H1 (cell line): Measurements from ENCODE around the gene HDAC9. TPM values are rescaled to one million over a fixed set of nuclear protein-coding genes. Genes with fewer than 3 reads are reported as not detected.

Experiments
- CTCF ChIA-PET: fragments of 300-600 bp; sonication (Branson Sonifier 250); formaldehyde crosslinking; loops from one replicate; lab custom pipeline; 2021; ENCODE audit not compliant: partially characterized antibody; lab: Charles Lee
- POLR2A ChIA-PET: fragments of 300-600 bp; sonication (Branson Sonifier 250); formaldehyde crosslinking; loops from one replicate; lab custom pipeline; 2021; ENCODE audit warnings: inconsistent platforms; ENCODE audit not compliant: partially characterized antibody; lab: Charles Lee
- DNase-seq, 2 experiments: peaks; one replicate each; pipeline versions ENCODE4 v3.0.0 to v3.0.0-alpha.2; 2010 to 2022; ENCODE audit warnings: low spot score in 2 of 2, low read depth in 1 of 2, mixed read lengths in 1 of 2
- FAIRE-seq: peaks from 2 replicates; lab custom pipeline; 2011; peaks lifted over from hg19 to GRCh38; lab: Jason Lieb, UNC
- H2AFZ ChIP-seq: 2 replicates; pipeline ENCODE4 v1.8.1; 2012; ENCODE audit warnings: low read length, inconsistent platforms
- H2AK5ac ChIP-seq: 2 replicates; pipeline ENCODE4 v1.6.1; 2013; ENCODE audit warnings: low read depth, low read length
- H2BK120ac ChIP-seq: replicated peaks from 2 replicates; pipeline ENCODE3; 2013; ENCODE audit warnings: low read depth, low read length, inconsistent platforms
- H2BK12ac ChIP-seq: 2 replicates; pipeline ENCODE4 v1.6.1; 2013; ENCODE audit warnings: low read depth, low read length
- H2BK15ac ChIP-seq: 2 replicates; pipeline ENCODE4 v1.6.1; 2013; ENCODE audit warnings: low read length
- H2BK20ac ChIP-seq: 2 replicates; pipeline ENCODE4 v1.6.1; 2013; ENCODE audit warnings: low read length
- H2BK5ac ChIP-seq: 2 replicates; pipeline ENCODE4 v1.6.1; 2013; ENCODE audit warnings: low read depth, low read length
- H3K14ac ChIP-seq: 2 replicates; pipeline ENCODE4 v1.6.1; 2013; ENCODE audit warnings: inconsistent platforms; ENCODE audit not compliant: insufficient read length
- H3K18ac ChIP-seq: 2 replicates; pipeline ENCODE4 v1.6.1; 2013; ENCODE audit warnings: low read length; ENCODE audit errors: extremely low read depth
- H3K23ac ChIP-seq: 2 replicates; pipeline ENCODE4 v1.6.1; 2013; ENCODE audit warnings: inconsistent platforms; ENCODE audit not compliant: insufficient read length
- H3K23me2 ChIP-seq: 2 replicates; pipeline ENCODE4 v1.6.1; 2013; ENCODE audit warnings: low read depth, low read length
- H3K27ac ChIP-seq: 2 replicates; pipeline ENCODE4 v1.6.1; 2011; ENCODE audit warnings: low read depth, low read length, inconsistent platforms
- H3K27me3 ChIP-seq, 4 experiments: replicated peaks in 1 of 4; 1 replicate in 1 of 4; 2 replicates in 3 of 4; pipeline versions ENCODE4 v1.6.1 to v1.8.1; 2011 to 2013; ENCODE audit warnings: low read length in 3 of 4, mild to moderate bottlenecking in 3 of 4, inconsistent platforms in 2 of 4, mixed read lengths in 2 of 4, moderate library complexity in 1 of 4; ENCODE audit not compliant: control insufficient read depth in 3 of 4, insufficient read depth in 3 of 4; ENCODE audit errors: extremely low read depth in 1 of 4
- H3K36me3 ChIP-seq, 4 experiments: 2 replicates each; pipeline versions ENCODE4 v1.6.1 to v1.8.1; 2011 to 2013; ENCODE audit warnings: mild to moderate bottlenecking in 4 of 4, low read length in 3 of 4, moderate library complexity in 2 of 4, control low read depth in 1 of 4, inconsistent platforms in 1 of 4; ENCODE audit not compliant: insufficient read depth in 4 of 4, control insufficient read depth in 2 of 4
- H3K4ac ChIP-seq: replicated peaks from 2 replicates; pipeline ENCODE3; 2013; ENCODE audit warnings: low read length, low read depth, mixed read lengths, inconsistent platforms; ENCODE audit not compliant: insufficient read length
- H3K4me1 ChIP-seq, 4 experiments: replicated peaks in 1 of 4; 1 replicate in 1 of 4; 2 replicates in 3 of 4; pipeline versions ENCODE4 v1.6.1 to v1.8.1; 2011 to 2013; ENCODE audit warnings: low read length in 3 of 4, inconsistent platforms in 2 of 4, mixed read lengths in 1 of 4; ENCODE audit not compliant: insufficient read depth in 4 of 4, control insufficient read depth in 3 of 4
- H3K4me2 ChIP-seq, 2 experiments: 2 replicates each; pipeline versions ENCODE4 v1.6.1 to v1.8.1; 2011 to 2013; ENCODE audit warnings: low read depth in 2 of 2, low read length in 2 of 2, control low read depth in 1 of 2, inconsistent platforms in 1 of 2, mild to moderate bottlenecking in 1 of 2; ENCODE audit not compliant: insufficient read depth in 1 of 2
- H3K4me3 ChIP-seq, 4 experiments: fragments of 200-600, 300-600 bp in 1 of 4; sonication (generic), shearing (Covaris generic), sonication (Bioruptor Twin) in 1 of 4; 2 replicates each; pipeline versions ENCODE4 v1.5.1 to v1.8.1; 2011 to 2016; ENCODE audit warnings: low read length in 4 of 4, low read depth in 3 of 4, control low read depth in 2 of 4, inconsistent platforms in 2 of 4, mild to moderate bottlenecking in 2 of 4, mixed read lengths in 1 of 4, moderate library complexity in 1 of 4; ENCODE audit not compliant: insufficient read depth in 2 of 4; ENCODE audit errors: extremely low read depth in 1 of 4
- H3K56ac ChIP-seq: replicated peaks from 2 replicates; pipeline ENCODE3; 2013; ENCODE audit warnings: low read depth, mild to moderate bottlenecking, mixed read lengths, low read length, inconsistent platforms; ENCODE audit not compliant: insufficient read length
- H3K79me1 ChIP-seq: 2 replicates; pipeline ENCODE4 v1.6.1; 2013; ENCODE audit warnings: low read depth, low read length, control low read depth
- H3K79me2 ChIP-seq, 2 experiments: 2 replicates each; pipeline versions ENCODE4 v1.6.1 to v1.8.1; 2012 to 2013; ENCODE audit warnings: low read length in 2 of 2, mild to moderate bottlenecking in 2 of 2, inconsistent platforms in 1 of 2; ENCODE audit not compliant: insufficient read depth in 2 of 2, control insufficient read depth in 1 of 2
- H3K9ac ChIP-seq, 4 experiments: replicated peaks in 1 of 4; 1 replicate in 1 of 4; 2 replicates in 3 of 4; pipeline versions ENCODE4 v1.6.1 to v1.8.1; 2011 to 2013; ENCODE audit warnings: low read depth in 3 of 4, low read length in 3 of 4, control low read depth in 2 of 4, mild to moderate bottlenecking in 2 of 4, moderate library complexity in 2 of 4, inconsistent platforms in 1 of 4; ENCODE audit errors: extremely low read depth in 1 of 4
- H3K9me3 ChIP-seq, 2 experiments: 2 replicates each; pipeline versions ENCODE4 v1.6.1 to v1.8.1; 2012 to 2013; ENCODE audit warnings: mild to moderate bottlenecking in 2 of 2, moderate library complexity in 2 of 2, control low read depth in 1 of 2, inconsistent platforms in 1 of 2, low read depth in 1 of 2, low read length in 1 of 2, mixed read lengths in 1 of 2; ENCODE audit not compliant: insufficient read depth in 2 of 2
- H4K20me1 ChIP-seq, 2 experiments: replicated peaks in 1 of 2; 2 replicates each; pipeline versions ENCODE3 to v1.8.1; 2011 to 2013; ENCODE audit warnings: inconsistent platforms in 2 of 2, low read length in 2 of 2, mild to moderate bottlenecking in 1 of 2; ENCODE audit not compliant: insufficient read depth in 2 of 2, control insufficient read depth in 1 of 2
- H4K5ac ChIP-seq: 2 replicates; pipeline ENCODE4 v1.6.1; 2013; ENCODE audit warnings: low read length, low read depth, mixed read lengths, inconsistent platforms; ENCODE audit not compliant: insufficient read length
- H4K8ac ChIP-seq: 2 replicates; pipeline ENCODE4 v1.8.0; 2013; ENCODE audit warnings: mild to moderate bottlenecking, moderate library complexity, low read length, inconsistent platforms; ENCODE audit not compliant: insufficient read depth; ENCODE audit errors: extremely low read depth
- H4K91ac ChIP-seq: replicated peaks from 2 replicates; pipeline ENCODE3; 2013; ENCODE audit warnings: low read length, mixed read lengths, inconsistent platforms; ENCODE audit not compliant: insufficient read length
- POLR2AphosphoS5 ChIP-seq: IDR thresholded peaks from 2 replicates; pipeline ENCODE4 v1.6.1; 2011; ENCODE audit warnings: low read depth, low read length
- WGBS, 2 experiments: shearing (Covaris generic) in 1 of 2; methylation state at CpG; one replicate each; pipeline versions ENCODE4 v1.1.6 to v1.1.7; 2013 to 2015; ENCODE audit warnings: low lambda C conversion rate in 2 of 2, mixed read lengths in 2 of 2, inconsistent platforms in 1 of 2, low coverage in 1 of 2, missing lambda C conversion rate in 1 of 2; ENCODE audit not compliant: insufficient replicate concordance in 2 of 2, insufficient coverage in 1 of 2, insufficient read length in 1 of 2; ENCODE audit errors: extremely low coverage in 1 of 2, missing lambda C conversion rate in 1 of 2; 5-methylcytosine and 5-hydroxymethylcytosine counted together
- polyA plus RNA-seq, 7 experiments: library from polyadenylated mRNA; depleted of rRNA in 3 of 7; stranded (reverse) in 5 of 7; unstranded in 2 of 7; fragments of >200 nt in 5 of 7; fragments of 200-250 nt in 2 of 7; gene quantifications; 1 replicate in 5 of 7; 2 replicates in 1 of 7; 4 replicates in 1 of 7; pipeline versions ENCODE4 v1.2.1 to v1.2.3, GENCODE V29; 2011 to 2013; ENCODE audit warnings: missing spikeins in 2 of 7, mixed read lengths in 2 of 7
- total RNA-seq: library from RNA; stranded (reverse); fragmentation: NEBNext Ultra II Directional; extraction: Animal tissue kit (Norgen Biotek cat#: 25700); gene quantifications from 2 replicates; pipeline ENCODE4 v1.2.1, GENCODE V29; 2021

Gene HDAC9
- total and polyA plus RNA-seq, 2 of the 8 experiments (the other 6 are each of a cell fraction or from before 2014, with no cell fraction given), result 9.5 to 13.1 TPM

- Histone ChIP-seq H2BK15ac (no peak overlapping the region), H3K23me2 (no peaks in the 10 kb centered on the region), H2AFZ (no peak overlapping the region), H3K4ac (no peak overlapping the region), H3K14ac (no peak overlapping the region), H4K20me1 (no peaks in the 10 kb centered on the region), H3K56ac (no peak overlapping the region), H3K36me3 (no peaks in the 10 kb centered on the region), H3K18ac (no peak overlapping the region), H3K27me3 (no peaks in the 10 kb centered on the region), H2AK5ac (no peak overlapping the region), H3K4me2 (no peak overlapping the region), H3K9me3 (no peaks in the 10 kb centered on the region), H3K23ac (no peak overlapping the region), H4K8ac (no peak overlapping the region), H2BK5ac (no peak overlapping the region), H2BK120ac (no peak overlapping the region), H4K5ac (no peak overlapping the region), H3K9ac (no peak overlapping the region), H4K91ac (no peak overlapping the region), H3K79me1 (no peaks in the 10 kb centered on the region), H3K4me3 (no peak overlapping the region), H2BK20ac (no peak overlapping the region), H3K79me2 (no peaks in the 10 kb centered on the region), H2BK12ac (no peak overlapping the region), H3K27ac (no peak overlapping the region), H3K4me1 (peaks cover 0 to 3% (median 0%) of the 10 kb centered on the region in 4 experiments; a peak in 1 of 7 replicates)
- WGBS, 2 experiments, result 94% methylated on average over 4 of the region's 4 CpGs; no CpG with 5 or more reads in 1 of the 2 experiments
- ChIA-PET POLR2A (no interaction called here), CTCF (interaction anchor here (0.6 to 11.6 kb wide), 6 partner anchors 19 to 558 kb away, joined by 3 to 131 read pairs (median 15); no protein-coding TSS in a partner anchor)
- DNase-seq (no peak), FAIRE-seq (no peak)
- TF ChIP-seq POLR2AphosphoS5, result no peak
Observed at GRCh38 chr7:18572154-18572553, 76.6 kb downstream of the HDAC9 start.
